Measurements from ENCODE around the gene ZFYVE26. TPM values are rescaled to one million over a fixed set of nuclear protein-coding genes. Genes with fewer than 3 reads are reported as not detected.

Gene ZFYVE26
- total RNA-seq, 2 experiments from 2014 or later, result 14.4 to 16.8 TPM

DNA sequence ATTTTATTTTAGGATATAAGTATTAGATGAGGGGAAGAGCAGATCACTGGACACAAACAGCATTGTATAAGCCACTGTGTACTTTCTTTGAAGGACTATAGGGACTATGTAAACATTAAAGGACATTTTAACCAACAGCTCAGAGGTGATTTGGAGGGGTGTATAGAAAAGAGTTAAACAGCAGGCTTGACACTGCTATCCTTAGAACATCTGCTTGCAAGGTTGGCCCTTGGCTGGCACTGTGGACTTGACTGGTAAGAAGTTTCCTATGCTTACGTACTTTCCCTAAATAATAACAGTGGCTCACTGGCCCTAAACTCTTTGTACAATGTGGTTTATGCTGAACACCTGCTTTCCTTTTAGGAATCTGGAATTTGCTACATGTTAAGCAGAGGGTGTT, 28.7 kb downstream of the ZFYVE26 start:
- Mint-ChIP-seq H3K36me3 (ENCODE audit: low read depth) (peaks cover 21% of the 10 kb centered on the region), H3K4me3 (no peak overlapping the region), H3K27me3 (no peaks in the 10 kb centered on the region), H3K27ac (no peak overlapping the region), H3K9me3 (no peaks in the 10 kb centered on the region), H3K4me1 (ENCODE audit: low read depth) (no peaks in the 10 kb centered on the region)
- intact Hi-C loops (cut with micrococcal nuclease), result no loop called here
- POLR2A ChIA-PET, result no interaction called here
- CTCF ChIA-PET, result no interaction called here
- no peak for DNase-seq
- TF ChIP-seq, protein P1, sequence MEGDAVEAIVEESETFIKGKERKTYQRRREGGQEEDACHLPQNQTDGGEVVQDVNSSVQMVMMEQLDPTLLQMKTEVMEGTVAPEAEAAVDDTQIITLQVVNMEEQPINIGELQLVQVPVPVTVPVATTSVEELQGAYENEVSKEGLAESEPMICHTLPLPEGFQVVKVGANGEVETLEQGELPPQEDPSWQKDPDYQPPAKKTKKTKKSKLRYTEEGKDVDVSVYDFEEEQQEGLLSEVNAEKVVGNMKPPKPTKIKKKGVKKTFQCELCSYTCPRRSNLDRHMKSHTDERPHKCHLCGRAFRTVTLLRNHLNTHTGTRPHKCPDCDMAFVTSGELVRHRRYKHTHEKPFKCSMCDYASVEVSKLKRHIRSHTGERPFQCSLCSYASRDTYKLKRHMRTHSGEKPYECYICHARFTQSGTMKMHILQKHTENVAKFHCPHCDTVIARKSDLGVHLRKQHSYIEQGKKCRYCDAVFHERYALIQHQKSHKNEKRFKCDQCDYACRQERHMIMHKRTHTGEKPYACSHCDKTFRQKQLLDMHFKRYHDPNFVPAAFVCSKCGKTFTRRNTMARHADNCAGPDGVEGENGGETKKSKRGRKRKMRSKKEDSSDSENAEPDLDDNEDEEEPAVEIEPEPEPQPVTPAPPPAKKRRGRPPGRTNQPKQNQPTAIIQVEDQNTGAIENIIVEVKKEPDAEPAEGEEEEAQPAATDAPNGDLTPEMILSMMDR (IDR thresholded peaks at IDR 0.05), result no peak
- no peak for ATAC-seq

DNA sequence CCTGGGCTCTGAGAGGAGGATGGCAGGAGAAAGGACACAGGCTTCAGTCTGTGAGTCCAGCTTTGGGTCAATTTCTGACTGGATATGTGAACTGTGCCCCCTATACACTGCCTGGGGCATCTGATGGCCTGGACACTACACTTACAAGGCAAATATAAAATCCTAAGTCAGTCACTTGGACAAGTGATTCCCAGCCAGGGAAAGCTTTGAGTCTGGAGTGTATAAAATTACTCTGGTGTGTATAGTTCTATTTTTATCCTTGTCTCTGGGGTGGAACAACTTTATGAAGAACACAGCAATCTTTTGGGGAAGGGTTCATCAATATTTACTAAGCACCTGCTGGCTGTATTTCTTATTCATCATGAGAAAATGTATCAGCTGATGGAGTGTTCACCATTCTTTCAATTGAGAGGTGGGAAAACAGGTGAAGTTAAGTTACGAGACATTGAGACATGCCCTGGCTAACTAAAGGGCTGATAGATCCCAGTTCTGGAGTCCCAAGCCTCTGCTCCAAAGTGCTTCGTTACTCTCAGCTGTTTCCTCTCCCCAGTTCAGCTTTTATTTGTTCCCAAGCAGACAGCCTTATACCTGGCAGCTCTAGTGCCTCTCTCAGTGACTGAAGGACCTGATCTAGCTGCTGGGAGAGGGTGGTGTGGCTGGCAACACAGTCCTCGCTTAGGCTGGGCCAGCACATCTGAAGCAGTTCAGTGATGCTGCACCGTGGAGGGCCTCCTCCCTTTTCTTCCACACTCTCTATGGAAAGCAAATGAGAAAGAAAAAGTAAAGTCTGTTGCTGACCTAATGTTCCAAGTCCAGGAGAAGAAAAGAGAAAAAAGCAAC, 30.9 kb downstream of the ZFYVE26 start:
- no peak for ATAC-seq
- POLR2A ChIA-PET, result no interaction called here
- Mint-ChIP-seq H3K27me3 (no peaks in the 10 kb centered on the region), H3K9me3 (no peaks in the 10 kb centered on the region), H3K27ac (no peak overlapping the region), H3K4me3 (no peak overlapping the region), H3K4me1 (ENCODE audit: low read depth) (no peaks in the 10 kb centered on the region), H3K36me3 (ENCODE audit: low read depth) (peaks cover 34% of the 10 kb centered on the region)
- intact Hi-C loops (cut with micrococcal nuclease), result no loop called here
- CTCF ChIA-PET, result no interaction called here
- TF ChIP-seq, protein P1 (IDR thresholded peaks at IDR 0.05), result no peak
- no peak for DNase-seq

DNA sequence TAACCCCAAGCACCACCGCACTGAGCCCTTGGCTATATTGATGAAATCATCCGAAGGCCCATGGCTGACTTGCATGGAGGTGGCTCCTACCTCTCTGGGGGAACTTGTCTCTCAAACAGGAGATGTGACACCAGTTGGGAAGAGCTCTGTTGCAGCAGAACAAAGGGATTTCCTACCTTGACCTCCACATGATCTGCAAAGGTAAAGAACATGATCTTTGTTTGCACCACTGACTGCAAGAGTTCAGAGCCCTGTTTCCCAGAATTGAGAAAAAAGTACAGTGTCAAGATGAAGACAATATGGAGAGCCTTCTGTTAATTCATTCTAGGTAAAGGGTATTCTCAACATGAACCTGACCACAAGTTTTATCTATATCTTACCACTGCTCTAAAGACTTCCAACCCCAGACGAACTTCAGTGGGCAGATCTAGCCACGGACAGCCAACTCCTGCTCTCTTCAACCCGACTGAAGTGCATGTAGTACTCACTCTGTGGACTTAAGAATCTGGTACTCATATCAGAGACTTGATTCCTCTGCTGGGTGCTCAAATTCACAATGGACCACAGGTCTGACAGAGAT, 32.1 kb downstream of the ZFYVE26 start:
- H3K27me3 Mint-ChIP-seq, result no peaks in the 10 kb centered on the region
- POLR2A ChIA-PET, result no interaction called here
- peaks cover 31% of the 10 kb centered on the region for H3K36me3 Mint-ChIP-seq (ENCODE audit: low read depth)
- no peak for DNase-seq
- H3K4me1 Mint-ChIP-seq (ENCODE audit: low read depth), result no peaks in the 10 kb centered on the region
- intact Hi-C loops (cut with micrococcal nuclease), result no loop called here
- ATAC-seq, result no peak
- no peak overlapping the region for H3K4me3 Mint-ChIP-seq
- H3K27ac Mint-ChIP-seq, result no peak overlapping the region
- no peaks in the 10 kb centered on the region for H3K9me3 Mint-ChIP-seq
- TF ChIP-seq, protein P1 (IDR thresholded peaks at IDR 0.05), result no peak
- CTCF ChIA-PET, result no interaction called here

DNA sequence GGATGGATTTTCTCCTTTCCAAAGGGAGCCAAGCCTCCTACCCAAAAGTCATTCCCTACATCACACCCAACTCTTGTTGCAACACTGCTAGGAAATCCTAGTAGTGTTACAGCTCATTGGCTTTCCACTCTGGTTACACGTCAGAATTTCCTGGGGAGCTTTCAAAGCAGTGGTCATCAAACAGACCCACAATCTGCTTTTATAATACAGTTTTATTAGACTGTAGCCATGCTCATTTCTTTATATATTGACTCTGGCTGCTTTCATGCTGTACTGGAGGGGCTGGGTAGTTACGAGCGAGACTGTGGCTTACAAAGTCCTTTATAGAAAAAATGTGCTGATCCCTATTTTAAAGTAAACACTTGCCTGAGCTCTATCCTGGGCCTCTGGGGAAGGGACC, 34.3 kb downstream of the ZFYVE26 start:
- no peaks in the 10 kb centered on the region for H3K9me3 Mint-ChIP-seq
- no peak overlapping the region for H3K27ac Mint-ChIP-seq
- ATAC-seq, result no peak
- CTCF ChIA-PET, result no interaction called here
- peaks cover 32% of the 10 kb centered on the region for H3K36me3 Mint-ChIP-seq (ENCODE audit: low read depth)
- H3K4me1 Mint-ChIP-seq (ENCODE audit: low read depth), result no peaks in the 10 kb centered on the region
- TF ChIP-seq, protein P1 (IDR thresholded peaks at IDR 0.05), result no peak
- POLR2A ChIA-PET, result no interaction called here
- no peaks in the 10 kb centered on the region for H3K27me3 Mint-ChIP-seq
- no peak for DNase-seq
- intact Hi-C loops (cut with micrococcal nuclease), result no loop called here
- H3K4me3 Mint-ChIP-seq, result no peak overlapping the region

DNA sequence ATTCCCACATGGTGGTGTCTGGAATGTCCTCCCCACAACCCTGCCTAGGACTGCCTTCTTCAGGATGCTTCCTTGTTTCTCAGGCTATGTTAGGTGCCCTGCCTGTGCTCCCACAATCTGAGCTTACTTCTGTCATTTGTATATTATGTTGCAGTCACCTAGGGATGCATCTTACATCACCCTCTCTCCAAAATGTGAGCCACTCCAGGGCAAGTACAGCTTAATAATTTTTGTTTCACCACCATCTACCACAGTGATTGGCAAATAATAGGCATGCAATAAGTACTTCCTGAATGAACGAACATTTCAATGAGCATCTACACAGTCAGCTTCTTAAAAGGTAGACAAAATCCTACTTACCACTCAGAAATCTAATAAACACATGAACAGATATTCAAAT, 37.6 kb downstream of the ZFYVE26 start:
- POLR2A ChIA-PET, result no interaction called here
- Mint-ChIP-seq H3K27me3 (no peaks in the 10 kb centered on the region), H3K9me3 (no peaks in the 10 kb centered on the region), H3K4me1 (ENCODE audit: low read depth) (no peaks in the 10 kb centered on the region), H3K27ac (no peak overlapping the region), H3K36me3 (ENCODE audit: low read depth) (peaks cover 28% of the 10 kb centered on the region), H3K4me3 (no peak overlapping the region)
- no peak for ATAC-seq
- TF ChIP-seq, protein P1 (IDR thresholded peaks at IDR 0.05), result no peak
- CTCF ChIA-PET, result no interaction called here
- DNase-seq, result no peak
- intact Hi-C loops (cut with micrococcal nuclease), result no loop called here
